NOMO-1 treated with DMSO at 0.1 percent for 48 hours (cell line): ENCODE measurements around the gene DDX41.

Source experiments
- DNase-seq: peaks from one replicate; lab custom pipeline; 2025; ENCODE audit not compliant: unreplicated experiment; lab: John Stamatoyannopoulos, UW

The DDX41 gene

DNA sequence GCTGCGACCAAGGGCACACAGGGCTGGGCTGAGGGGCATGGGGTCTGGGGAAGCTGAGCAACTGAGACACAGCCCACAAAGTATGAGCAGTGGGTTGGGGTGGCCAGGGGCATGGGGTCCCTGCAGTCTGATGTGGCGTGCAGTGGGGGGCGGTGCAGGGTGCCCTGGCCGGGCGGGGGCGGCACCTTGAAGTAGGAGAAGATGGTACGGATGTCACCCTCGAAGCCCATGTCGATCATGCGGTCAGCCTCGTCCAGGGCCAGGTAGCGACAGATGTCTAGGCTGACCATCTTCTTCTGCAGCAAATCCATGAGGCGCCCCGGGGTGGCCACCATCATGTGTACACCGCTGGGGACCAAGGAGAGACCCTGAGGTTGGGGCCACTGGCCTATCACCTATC, 3.3 kb downstream of the DDX41 start:
- DNase-seq, result no peak

DNA sequence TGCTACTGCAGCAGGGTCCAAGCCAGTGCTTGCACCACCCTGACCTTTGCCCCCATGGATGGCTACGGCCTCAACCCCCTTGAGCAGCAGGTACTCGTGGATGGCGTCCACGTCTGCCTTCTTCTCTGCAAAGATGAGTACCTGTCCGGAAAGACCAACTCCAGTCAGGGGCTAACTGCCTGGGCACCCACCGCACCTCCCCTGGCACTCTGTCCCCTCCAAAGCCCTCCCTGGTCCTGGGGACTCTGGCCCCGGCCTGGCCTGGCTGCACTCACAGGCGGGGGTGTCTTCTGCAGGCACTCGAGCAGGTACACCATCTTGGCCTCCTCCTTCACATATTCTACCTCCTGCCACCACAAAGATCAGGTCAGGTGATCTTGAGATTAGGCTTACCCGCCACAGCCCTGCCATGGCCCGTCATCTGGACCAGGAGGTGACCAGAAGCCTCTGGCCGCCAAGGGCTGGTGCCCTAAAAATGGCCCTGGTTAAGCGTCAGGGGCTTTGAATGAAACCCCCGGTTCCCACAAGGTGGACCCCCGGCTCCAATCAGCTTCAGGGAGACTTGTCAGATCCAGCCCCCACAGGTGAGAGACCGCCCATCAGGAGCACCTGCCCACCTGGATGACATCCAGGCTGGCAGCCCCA, 3.9 kb downstream of the DDX41 start:
- no peak for DNase-seq

DNA sequence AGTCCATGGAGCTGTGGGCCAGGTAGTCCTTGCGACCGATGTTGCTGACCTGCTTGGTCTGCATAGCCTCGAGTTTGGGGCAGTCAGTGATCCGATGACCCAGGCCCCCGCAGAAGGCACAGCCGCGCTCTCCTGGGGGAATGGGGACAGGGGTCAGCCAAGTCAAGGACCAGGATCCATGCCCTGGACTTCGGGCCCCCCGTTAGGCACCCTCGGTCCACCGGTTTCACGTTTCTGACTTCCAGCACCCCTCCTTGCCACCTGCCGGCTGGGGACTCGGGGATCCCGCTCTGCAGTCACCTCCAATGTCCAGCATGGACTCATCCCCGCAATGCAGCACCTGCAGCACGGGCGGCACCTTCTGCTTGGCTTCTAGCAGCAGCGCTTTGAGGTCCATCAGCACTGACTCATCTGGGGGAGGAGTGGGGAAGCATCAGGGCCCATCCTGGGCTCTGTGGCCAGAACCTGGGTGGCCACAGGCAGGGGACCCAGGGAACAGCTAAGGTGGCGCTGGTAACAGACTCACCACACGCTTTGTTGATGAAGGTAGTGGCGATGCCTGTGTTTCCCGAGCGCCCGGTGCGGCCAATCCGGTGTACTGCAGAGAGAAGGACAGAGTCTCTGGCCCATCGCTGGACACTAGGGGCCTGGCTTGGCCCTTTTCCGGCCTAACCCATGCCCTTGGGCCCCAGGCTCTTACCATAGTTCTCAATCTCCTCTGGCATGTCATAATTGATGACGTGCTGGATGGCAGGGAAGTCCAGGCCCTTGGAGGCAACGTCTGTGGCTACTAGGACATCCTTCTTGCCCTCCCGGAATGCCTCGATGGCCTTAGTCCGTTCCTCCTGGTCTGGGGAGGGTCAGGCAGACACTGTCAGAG, 4.7 kb downstream of the DDX41 start:
- DNase-seq, result no peak

DNA sequence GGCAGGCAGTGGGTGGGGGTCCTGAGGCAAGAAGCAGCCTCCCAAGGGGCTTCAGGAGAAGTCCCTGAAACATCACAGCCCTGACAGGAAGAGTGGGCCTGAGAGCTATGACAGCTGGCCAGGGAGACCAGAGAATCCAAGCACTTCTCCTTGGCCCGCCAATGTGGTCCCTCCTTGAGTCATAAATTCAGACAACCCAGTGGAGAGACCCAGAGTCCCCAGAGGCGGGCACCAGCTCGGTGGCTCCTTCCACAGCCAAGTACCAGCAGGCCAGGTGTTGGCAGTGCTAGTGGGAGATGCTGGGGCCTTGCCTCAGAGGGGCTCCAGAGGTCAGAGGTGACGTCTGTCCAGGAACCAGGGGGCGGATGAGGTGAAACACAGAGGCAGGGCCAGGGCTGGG, 5.6 kb downstream of the DDX41 start:
- DNase-seq, result no peak

DNA sequence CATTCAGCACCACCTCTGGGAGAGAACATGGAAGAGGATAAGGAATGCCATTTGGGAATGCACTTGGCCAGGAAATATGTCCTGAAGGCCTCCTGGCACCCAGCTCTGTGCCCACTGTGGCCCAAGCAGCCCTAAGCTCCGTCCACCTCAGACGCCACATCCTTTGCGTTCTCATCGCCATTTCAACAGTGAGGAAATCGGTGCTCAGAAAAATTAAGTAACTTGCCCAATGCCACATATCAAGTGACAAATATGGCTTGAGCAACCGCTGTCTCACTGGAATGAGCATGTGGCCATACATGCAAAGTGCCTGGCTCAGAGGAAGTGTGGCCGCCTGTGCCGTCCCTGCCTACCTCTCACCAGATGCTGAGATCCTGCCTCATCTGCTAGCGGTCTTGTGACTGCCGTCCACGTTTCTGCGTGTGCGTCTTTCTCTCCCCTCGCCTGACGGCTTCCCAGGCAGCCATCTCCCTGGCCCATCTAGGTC, 6.2 kb downstream of the DDX41 start:
- DNase-seq, result peak; percentile 98

DNA sequence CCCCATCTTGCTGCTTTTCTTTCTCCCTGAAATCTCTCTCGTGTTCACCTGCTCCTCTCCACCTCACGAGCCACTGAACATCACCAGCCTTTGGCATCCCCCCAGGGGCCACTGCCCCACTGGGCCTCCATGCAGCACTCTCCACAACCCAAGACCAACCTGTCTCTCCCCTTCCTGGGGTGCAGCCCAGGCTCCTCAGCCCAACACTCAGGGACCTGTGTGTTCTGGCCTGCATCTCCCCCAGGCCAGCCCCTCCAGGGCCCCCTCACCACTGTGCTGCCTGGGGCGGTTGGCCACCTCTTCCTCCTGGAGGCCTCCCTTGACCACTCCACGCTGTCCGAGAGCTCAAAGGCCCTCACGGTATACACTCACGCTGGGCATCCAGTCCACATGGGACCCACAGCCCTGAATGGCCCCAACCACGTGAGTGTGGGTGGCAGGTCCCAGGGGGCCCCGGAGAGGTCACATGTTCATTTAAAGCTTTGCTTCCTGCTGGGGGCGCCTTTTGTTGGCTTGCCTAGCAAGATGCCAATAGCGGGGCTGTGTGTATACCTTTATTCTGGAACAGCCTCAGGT, 6.7 kb downstream of the DDX41 start:
- DNase-seq, result peak; percentile 30

DNA sequence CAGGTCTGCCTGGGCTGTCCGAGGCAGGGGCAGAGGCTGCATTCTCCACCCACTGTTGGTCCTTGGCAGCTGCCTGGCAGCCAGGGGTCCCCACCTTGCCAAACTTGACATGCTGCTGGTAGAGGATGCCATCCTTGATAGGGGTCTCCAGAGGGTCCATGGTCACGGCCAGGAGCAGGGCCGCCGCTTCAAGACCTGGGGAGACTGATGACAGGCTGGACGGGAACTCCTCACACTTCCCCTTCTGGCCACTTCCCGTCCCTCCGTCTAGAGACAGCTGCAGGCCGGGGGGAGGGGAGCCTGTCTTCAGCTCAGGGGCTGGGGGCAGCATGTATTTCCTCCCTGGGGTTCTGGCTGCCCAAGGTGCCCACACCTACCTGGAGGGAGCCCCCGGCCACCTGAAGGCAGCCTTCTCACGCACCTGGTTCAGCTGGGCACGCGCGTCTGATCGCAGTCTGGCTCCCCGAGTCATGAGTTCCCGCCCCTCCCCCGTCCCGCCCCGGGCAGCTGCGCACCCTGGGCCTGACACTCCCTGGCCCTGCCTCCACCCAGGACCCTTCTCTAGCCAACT, 7.3 kb downstream of the DDX41 start, which contains the start of gene DOK3:
Gene DOK3, minus strand, starts transcription at position 446 of the 571 bp plus-strand sequence. Its CDS starts 286 bp downstream, at position 160.
- peak; percentile 64 for DNase-seq

DNA sequence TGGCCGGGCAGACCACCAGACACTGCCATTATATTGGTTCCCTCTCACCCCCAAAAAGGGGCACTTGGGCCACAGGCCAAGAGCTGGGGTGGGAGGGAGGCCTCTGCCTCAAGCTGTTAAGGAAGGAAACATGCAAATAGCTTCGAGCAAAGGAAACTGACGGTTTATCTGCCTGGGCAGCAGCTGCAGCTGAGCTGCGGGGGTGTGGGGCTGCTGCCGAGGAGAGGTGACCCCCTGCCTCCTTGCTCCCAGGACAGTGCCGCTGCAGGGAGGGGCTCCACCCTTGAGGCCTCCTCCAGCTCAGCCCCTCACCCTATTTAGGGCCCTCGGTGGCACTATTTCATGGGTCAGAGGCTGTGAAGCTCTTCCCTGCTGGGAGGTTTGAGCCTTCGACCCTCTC, 7.9 kb downstream of the DDX41 start:
- peak; percentile 26 for DNase-seq

DNA sequence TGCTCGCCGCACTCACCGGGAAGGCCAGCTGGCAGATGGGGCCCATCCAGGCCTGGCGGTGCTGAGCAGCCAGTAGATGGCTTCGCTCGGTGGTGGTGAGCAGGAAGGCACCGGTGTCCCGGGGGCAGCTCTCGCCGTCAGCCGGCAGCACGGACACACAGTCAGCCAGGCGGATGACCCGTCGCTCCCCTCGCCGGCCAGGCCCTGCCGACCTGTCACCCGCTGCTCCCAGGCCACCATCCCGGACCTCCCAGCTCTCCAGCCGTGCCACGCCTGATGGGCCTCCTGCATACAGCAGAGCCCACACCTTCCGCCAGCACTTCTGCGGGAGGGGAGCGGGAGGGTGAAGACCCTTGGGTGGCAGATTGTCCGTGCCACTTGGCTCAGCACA, 8.5 kb downstream of the DDX41 start:
- DNase-seq, result no peak

DNA sequence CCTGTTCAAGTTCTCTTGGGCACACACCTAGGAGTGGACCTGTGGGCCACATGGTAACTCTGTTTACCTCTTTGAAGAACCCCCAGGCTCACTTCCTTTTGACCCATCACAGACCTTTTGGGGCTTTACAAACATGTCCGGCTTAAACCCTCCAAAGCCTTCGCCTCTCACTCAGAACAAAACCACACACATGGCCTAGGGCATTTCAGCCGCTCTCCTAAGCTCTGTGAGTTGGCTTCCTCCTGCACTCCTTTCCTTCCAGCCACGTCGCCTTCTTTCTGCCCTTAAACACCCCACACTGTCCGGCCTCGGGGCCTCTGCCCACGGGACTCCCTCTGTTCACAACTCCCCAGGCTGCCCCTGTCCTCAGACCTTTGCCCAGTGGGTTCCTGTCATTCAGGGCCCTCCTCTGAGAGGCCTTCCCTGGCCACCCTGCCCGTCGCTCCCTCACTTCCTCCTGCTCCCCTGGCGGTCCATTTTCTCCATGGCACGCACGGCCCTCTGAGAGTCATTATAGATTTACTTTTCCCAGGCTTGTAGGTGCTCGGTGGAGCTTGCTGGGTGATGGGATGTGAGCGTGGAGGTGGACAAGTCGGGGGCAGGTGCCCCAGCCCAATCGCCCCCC, 9.1 kb downstream of the DDX41 start:
- peak; percentile 35 for DNase-seq

DNA sequence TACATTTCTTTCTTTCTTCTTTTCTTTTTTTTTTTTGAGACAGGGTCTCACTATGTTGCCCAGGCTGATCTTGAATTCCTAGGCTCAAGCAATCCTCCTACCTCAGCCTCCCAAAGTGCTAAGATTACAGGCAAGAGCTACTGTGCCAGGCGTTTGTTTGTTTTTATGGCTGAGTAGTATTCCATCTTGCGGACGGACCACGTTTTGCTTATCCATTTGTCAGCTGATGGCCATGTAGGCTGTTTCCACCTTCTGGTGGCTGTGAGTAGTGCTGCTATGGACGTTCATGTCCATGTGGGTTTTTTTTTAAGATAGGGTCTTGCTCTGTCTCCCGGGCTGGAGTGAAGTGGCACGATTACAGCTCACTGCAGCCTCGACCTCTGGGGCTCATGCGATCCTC, 9.6 kb downstream of the DDX41 start:
- DNase-seq, result no peak

DNA sequence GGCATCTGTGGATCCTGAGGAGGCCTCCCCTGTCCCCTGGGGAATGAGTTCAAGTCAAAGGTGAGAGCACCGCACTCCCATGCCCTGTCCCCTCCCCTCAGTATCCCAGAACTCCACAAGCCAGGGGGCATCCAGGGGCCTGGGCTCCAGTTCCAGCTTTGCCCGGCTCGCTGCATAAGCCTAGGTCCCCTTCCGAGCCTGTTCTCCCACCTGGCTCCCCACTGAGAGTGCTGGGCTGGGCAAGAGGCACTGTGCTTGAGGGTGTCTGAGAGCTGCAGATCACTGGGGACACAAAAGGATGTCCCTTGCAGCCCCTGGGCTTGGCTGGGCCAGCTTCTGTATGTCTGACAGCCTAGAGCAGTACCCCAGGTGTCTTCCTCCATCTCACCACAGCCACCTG, 11.7 kb downstream of the DDX41 start:
- no peak for DNase-seq

DNA sequence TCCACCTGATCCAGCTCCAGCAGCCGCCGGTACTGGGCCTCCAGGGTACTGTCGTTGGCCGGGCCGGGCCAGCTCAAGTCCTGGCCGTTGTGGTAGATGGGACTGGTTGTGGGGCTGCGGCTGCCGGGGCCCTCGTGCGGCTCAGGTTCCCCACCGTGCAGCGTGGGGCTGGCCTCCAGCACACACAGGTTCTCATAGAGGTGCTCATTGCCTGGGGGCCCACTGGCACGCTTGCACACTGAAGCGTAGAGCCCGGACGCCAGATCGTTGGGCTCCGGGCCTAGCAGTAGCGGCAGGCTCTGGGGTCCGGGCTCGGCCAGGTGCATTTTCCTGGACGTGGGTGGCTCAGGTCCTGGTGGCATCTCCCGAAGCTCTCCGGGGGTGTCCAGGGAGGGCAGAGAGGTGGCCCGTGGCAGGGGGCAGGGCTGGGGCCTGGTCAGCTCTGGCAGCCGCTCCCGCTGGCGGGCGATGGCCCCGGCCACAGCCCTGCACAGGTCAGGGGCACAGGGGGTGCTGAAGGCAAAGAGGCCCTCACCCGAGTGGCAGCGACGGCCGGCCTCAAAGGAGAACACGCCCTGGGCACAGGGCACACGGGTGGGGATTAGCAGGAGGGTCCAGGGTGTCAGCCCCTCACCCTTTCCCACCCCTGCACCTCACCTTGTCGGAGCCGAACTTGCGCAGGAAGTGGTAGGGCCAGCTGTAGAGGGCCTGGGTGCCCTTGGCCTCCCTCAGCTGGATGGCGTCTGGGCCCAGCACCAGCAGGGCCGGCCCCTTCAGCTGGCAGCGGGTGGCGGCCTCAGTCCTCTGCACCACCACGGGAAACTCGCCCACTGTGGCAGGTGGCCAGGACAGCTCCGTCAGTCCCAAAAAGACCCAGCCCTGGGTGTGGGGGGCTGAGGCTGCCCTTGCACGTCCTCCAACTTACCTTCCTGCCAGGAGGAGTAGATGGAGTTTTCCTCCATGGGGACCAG, 12.4 kb downstream of the DDX41 start:
- no peak for DNase-seq

DNA sequence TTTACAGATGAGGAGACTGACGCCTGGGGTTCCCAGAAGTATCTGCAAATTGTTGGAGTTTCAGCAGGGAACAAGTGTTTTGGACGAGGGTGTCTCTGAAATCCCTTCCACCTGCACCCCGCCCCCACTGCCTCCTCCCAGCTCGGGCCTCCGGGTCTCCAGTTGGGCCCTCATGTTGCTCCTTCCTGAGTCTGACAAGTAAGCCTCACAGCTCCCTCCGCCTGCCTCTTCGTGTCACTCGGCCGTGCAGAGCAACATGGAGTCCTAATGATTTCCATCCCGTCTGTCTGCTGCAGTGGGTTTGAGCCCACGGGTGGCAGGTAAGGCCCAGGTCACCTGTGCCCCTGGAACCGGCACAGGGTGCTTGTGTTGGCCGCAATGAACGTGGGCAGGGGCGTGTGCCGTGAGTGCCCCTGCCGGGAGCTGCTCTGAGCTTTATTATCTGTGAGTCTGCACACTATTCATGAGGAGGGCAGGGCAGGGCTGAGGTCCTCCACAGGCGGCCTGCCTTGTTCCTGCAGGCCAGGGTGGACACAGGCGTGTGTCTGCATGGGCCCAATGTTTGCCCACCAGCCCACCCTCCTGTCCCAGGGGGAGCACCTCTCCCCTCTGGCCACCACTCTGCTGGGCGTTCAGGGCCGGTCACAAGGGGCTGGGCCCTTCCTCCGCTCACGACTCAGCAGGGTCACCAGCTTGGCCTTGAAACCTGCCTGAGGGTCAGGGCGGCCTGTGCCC, 13.2 kb downstream of the DDX41 start:
- DNase-seq, result no peak

DNA sequence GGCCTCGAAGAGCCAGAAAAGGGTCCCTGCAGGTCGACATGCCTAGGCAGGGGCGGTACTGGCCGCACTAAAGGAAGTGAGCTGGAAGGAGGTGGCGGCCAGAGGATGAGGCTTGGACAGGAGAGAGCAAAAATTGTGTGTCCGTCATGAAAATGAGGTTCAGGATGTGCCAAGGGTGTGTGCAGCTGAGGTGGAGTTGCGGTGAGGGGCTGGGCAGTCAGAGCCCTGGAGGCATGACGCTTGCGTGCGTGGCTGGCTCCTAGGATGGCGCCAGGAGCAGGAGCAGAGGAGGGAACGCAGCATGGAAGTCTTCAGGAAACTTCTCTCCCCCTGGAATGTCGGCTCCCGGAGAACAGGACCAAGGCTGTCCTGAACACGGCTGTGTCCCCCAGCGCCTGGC, 13.9 kb downstream of the DDX41 start:
- DNase-seq, result no peak

DNA sequence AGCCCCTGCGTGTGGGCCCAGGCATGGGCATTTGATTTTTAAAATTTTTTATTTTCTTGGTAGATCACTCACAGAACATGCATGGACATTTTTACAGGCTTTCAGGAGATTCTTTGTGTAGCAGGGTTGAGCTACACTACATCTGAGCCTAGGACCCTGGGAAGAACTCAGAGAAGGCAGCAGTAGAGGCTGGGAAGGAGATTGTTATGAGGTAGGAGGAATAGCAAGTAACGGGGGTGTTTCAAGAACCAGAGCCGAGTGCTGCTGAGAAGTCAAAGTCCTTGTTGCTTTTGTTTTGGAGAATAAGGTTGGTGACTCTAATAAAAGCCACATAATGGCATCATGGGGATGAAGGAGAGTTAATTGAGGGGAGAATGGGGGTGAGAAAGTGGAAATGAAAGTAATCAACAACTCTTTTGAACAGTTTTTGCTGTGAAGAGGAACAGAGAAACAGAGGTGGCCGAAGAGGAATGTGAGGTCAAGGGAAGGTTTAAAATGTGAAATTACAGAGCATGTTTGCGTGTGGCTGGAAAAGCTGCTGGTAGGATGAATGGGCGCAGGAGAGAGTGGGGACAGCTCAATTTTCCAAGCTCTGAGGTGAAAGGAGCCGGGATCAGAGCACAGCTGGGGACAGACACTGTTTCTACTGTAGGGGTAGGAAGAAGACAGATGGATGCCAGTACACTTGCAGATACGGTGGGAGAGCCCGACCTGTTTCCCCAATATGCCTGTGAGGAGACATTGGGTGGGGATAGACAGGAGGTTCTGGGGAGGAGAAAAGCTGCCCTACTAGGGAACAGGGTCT, 14.7 kb downstream of the DDX41 start:
- DNase-seq, result peak; percentile 91

DNA sequence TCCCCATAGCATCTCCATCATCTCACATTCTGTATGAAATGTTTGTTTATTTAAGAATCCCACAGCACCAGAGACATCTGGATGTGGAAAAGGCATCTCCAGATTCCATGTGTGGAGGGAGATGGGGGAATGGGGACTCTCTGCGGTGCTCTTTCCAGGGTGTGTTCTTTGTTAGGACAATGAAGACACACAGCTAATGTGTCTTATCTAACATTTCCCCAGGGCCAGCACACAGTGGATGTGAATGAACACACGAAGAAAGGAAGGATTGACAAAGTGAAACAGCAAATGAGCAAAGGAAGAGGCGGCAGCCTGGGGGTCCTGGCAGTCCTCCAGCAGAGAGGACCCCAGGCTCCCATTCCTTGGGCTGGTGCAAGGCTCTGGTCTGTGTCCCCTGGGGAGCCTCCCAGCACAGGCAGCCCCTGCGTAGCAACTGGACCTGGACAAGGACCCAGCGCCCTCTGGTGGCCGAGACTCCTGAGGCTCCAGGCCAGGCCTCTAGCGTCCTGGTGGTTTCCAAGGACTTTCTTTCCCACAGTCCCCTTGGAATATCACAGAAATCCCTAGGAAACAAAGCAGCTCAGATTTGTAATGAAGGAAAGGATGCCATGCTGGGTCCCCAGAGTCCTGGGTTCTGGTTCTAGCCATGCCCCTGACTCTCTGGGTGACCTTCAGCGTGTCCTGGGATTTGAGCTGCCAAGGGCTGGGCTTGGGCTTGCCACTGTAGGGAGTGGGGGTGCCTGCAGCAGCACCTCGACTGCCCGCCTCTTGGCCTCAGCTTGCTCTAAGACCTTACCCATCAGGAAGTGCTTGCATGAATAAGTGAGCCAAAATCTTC, 15.9 kb downstream of the DDX41 start:
- DNase-seq, result peak; percentile 53

DNA sequence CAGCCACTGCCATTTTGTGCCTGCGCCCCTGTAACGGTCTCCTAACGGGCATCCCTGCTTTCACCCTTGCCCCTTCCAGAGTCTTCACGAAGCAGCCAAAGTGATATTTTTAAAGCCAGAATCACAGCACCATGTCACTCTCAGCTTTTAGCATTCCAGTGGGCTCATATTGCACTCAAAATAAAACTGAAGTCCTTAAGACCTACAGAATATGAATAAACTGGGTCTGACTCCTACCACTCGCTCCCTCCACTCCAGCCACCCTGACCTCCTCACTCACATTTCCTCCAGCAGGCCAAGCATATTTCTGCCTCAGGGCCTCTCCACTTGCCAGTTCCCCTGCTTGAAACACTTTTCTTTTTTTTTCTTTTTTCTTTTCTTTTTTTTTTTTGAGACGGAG, 16.9 kb downstream of the DDX41 start:
- DNase-seq, result no peak
